ENCODE measurements around the gene CDPF1.

CDPF1 gene

DNA sequence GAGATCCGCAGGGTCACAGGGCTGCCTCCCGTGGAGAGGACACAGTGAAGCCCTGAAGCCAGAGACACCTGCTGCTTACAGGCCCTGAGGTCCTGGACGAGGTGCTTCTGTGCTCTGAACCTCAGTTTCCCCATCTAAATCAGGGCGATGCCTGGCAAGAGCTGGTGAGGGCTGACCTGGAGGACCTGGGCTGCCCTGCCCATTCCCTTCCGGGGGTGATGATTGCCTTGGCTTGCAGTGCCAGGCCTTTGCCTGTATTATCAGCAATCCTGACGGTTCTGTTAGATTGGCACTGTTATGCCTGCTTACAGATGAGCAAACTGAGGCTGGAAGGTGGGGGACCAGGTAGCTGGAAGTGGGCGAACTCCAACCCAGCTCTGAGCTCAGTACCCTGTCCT is 38.8 kb upstream of the CDPF1 start:
- no peak for ATAC-seq
- DNase-seq (ENCODE audit: low spot score in 2 of 2) = no peak
- Mint-ChIP-seq H3K9me3 (peaks cover 4% of the 10 kb centered on the region), H3K4me1 (peaks cover 41% of the 10 kb centered on the region), H3K4me3 (peak overlapping the region; percentile 83), H3K36me3 (peaks cover 81% of the 10 kb centered on the region), H3K27ac (peak overlapping the region; percentile 98)

DNA sequence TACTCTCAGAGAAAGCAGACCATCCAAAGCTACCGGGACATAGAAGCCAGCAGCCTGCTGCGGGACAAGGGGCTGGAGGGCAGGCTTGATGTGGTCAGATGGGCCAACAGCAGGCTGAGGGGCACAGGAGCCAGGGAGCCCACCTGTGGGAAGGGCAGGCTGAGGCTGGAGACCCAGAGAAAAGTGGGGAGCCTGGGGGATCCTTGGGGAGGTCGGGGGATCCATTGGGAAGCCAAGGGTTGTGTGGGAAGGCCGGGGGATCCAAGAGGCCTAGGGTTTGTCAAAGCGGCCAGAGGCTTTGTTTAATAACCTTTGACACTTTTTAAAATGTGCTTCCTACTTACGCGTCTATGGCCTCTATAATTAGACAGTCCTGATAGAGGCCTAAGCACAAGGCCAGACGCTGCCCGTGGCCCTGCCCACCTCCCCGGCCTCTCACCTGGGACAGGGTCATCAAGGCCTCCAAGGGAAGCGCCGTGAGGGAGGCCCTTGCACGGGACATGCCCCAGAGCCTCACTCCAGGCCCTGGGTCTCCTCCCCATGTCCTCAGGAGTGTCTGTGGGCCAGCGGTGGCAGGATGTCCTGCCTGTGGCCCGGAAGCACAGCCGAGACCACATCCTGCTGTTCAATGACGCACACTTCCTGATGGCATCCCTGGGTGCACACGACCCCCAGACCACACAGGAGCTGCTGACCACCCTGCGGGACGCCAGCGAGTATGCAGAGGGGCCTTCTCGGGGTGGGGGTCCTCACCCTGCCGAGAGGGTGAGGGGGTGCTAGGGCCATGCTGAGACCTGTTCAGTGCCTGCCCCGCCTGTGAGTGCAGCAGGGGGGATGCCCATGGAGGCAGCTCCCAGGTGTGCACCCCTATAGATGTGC is 38.0 kb upstream of the CDPF1 start:
- DNase-seq (ENCODE audit: low spot score in 2 of 2) (peak in 1 of 2 donors; percentile 77), ATAC-seq (peak; percentile 89)
- Mint-ChIP-seq H3K9me3 (peaks cover 4% of the 10 kb centered on the region), H3K27ac (peak overlapping the region; percentile 98), H3K4me3 (peak overlapping the region; percentile 83), H3K36me3 (peaks cover 83% of the 10 kb centered on the region), H3K4me1 (peaks cover 38% of the 10 kb centered on the region)

DNA sequence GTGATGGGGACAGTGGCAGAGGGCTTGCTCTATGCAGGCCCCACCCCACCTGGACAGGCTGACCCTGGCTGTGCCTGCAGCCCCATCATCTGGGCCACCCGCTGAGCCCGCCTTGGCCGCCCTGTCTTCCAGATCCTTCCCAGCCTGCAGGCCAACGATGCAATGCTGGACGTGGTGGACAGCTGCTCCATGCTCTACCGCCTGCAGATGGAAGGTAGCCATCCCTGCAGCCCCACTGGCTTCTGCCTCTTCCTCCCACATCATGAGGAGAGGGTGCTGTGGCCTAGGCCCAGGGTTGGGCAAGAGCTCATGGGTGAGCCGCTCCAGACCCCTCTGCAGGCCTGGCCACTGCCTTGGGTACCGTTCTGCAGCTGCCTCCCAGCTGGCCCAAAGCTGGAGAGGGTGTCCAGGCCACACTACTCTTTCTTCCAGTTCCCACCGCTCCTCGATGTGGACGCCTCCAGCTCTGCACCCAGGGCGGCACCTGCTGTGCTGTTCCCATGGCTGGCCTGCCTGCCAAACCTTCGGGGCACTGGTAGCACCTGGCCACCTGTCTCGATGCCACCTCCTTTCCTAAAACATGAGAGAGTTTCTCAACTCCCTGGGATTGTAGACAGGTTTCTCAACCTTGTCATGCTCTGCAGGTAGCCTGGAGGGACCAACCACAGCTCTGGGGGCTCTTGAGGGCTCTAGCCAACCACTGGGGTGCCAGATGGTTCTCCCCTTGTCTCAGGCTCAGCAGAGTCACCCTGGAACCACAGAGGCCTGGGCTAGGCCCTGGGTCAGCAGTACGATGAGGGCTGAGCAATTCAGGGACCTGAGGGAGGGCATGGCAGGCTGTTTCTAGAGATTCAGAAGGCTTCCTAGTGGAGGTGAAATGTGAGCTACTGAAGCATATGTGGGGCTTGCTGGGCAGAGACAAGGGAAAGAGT is 37.1 kb upstream of the CDPF1 start:
- Mint-ChIP-seq H3K9me3 (peaks cover 2% of the 10 kb centered on the region), H3K27ac (peak overlapping the region; percentile 98), H3K4me3 (peak overlapping the region; percentile 83)

DNA sequence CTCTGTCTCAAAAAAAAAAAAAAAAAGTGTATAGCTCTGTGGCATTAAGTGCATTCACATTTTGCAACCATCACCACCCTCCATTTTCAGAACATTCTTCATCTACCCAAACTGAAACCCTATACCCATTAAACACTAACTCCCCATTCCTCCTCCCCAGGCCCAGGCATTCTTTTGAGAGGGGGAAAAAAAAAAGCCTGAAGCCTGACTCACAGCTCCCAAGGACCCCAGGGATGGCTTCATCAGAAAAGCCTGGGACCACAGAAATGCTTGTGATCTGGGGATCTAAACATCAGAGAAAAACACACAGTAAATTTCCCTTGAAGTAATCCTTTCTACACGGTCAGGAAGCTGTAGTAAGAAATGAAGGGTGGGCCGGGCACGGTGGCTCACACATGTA is 35.9 kb upstream of the CDPF1 start:
- no peaks in the 10 kb centered on the region for H3K9me3 Mint-ChIP-seq
- no peak for DNase-seq (ENCODE audit: low spot score in 2 of 2)
- H3K27ac Mint-ChIP-seq = peak overlapping the region; percentile 52
- peaks cover 47% of the 10 kb centered on the region for H3K4me1 Mint-ChIP-seq
- no peak for ATAC-seq
- H3K4me3 Mint-ChIP-seq = peak overlapping the region; percentile 83
- peaks cover 84% of the 10 kb centered on the region for H3K36me3 Mint-ChIP-seq

More for the DNA sequence above, 37.1 kb upstream of the CDPF1 start:
- no peak for ATAC-seq
- no peak for DNase-seq (ENCODE audit: low spot score in 2 of 2)
- peaks cover 38% of the 10 kb centered on the region for H3K4me1 Mint-ChIP-seq
- peaks cover 81% of the 10 kb centered on the region for H3K36me3 Mint-ChIP-seq

DNA sequence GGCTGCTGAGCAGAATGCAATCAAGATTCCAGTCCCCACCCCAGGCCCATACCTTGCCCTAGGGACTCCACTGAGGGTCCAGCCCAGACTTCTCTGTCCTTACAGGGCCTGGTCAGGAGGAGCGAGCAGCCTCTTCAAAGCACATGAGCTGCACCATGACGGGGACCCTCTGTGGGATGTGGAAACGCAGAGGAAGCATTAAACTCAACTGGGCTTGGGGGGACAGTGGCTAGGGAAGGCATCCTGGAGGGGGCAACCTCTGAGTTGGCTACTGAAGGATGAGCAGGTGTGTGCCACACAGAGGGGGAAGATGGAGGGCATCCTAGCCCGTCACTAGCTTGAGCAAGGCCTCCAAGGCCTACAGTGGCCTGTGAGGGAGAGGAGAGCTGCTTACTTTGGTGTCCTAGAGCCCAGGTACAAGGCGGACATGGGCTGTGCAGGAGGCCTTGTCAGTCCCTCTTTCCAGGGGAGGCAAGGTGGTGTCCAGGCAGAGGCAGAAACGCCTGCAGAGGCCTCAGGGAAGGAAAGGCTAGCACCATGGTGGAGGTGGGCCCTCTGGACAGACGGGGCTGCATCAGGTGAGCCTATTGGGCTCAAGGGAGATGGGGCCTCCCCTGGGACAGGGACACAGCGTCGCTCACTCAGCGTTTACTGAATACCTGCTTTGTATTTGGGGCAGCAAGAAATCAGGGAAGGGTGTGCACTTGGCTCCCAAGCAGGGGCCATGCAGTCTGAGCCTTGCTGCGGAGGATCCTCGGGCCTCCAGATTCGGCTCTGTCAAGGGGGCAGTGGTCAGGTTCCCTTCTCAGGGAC is 32.0 kb upstream of the CDPF1 start:
- no peak for DNase-seq (ENCODE audit: low spot score in 2 of 2)
- no peaks in the 10 kb centered on the region for H3K9me3 Mint-ChIP-seq
- no peak for ATAC-seq
- peak overlapping the region; percentile 89 for H3K27ac Mint-ChIP-seq
- H3K4me3 Mint-ChIP-seq = peak overlapping the region; percentile 43
- peaks cover 82% of the 10 kb centered on the region for H3K36me3 Mint-ChIP-seq
- H3K4me1 Mint-ChIP-seq = peaks cover 43% of the 10 kb centered on the region

DNA sequence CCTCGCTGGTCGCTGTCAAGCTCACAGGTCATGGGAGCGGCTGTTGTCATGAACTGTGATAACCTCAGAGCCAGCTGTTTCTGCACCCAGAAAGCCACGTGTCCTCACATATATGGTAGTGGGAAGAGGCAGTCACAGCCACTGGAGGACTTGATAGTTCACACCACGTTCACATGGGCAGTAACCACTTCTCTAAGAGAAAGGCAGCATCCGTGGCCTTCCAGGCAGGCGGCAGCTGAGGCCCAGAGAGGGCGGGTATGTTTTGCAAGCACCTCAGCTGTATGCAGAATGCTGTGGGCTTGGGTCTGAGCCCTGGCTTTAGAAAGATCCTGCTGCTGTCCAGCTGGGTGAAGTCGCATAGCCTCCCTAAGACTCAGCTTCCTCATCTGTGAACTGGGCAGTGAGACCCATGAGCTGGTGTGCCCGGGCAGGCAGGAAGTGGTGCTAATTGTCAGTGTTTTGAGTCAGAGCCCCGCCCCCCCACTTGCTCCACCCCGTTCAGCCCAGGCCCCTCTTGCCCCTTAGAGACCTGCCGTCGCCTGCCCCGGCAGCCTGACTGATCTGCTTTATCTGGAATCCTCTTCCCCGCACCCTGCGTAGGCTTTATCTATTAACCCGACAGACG is 31.0 kb upstream of the CDPF1 start:
- Mint-ChIP-seq H3K4me1 (peaks cover 46% of the 10 kb centered on the region), H3K4me3 (peak overlapping the region; percentile 43), H3K9me3 (no peaks in the 10 kb centered on the region), H3K36me3 (peaks cover 84% of the 10 kb centered on the region), H3K27ac (peak overlapping the region; percentile 89)
- DNase-seq (ENCODE audit: low spot score in 2 of 2) (peak in 1 of 2 donors; percentile 64), ATAC-seq (peak; percentile 91)

DNA sequence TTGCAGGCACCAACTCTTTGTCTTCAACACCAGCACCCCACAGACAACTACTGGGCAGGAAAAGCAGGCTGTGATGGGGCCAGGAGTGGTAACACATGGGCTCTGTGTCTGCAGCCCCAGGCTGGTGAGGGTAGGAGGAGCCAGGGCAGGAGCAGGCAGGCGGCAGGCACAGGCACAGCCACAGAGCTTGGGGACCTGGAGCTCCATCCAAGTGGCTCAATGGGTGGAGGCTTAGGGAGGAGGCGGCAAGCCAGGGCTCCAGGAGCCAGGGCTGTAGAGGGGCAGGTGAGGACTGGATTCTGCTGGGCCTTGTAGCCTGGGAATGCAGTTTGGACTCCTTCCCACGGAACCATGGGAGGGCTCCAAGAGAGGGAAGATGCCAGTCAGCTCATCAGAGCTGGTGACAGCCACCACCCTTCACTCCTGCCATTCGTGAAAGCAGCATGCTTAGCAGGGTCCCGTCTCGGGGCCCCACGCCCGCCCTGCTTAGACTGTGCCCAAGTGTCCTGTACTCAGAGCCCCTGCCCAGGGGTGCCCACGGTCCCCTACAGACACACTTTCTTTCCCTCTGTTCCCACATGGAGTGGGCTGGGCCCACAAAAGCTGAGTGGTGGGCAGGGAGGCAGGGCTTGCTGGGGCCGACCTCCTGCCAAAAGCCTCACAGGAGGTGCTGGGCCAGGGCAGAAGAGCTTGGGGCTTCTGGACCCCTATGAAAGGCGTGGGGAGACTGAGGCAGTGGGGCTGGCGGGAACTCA is 30.1 kb upstream of the CDPF1 start:
- H3K4me1 Mint-ChIP-seq = peaks cover 55% of the 10 kb centered on the region
- no peak for ATAC-seq
- H3K36me3 Mint-ChIP-seq = peaks cover 84% of the 10 kb centered on the region
- DNase-seq (ENCODE audit: low spot score in 2 of 2) = no peak
- H3K27ac Mint-ChIP-seq = peak overlapping the region; percentile 89
- peak overlapping the region; percentile 43 for H3K4me3 Mint-ChIP-seq
- peaks cover 2% of the 10 kb centered on the region for H3K9me3 Mint-ChIP-seq

DNA sequence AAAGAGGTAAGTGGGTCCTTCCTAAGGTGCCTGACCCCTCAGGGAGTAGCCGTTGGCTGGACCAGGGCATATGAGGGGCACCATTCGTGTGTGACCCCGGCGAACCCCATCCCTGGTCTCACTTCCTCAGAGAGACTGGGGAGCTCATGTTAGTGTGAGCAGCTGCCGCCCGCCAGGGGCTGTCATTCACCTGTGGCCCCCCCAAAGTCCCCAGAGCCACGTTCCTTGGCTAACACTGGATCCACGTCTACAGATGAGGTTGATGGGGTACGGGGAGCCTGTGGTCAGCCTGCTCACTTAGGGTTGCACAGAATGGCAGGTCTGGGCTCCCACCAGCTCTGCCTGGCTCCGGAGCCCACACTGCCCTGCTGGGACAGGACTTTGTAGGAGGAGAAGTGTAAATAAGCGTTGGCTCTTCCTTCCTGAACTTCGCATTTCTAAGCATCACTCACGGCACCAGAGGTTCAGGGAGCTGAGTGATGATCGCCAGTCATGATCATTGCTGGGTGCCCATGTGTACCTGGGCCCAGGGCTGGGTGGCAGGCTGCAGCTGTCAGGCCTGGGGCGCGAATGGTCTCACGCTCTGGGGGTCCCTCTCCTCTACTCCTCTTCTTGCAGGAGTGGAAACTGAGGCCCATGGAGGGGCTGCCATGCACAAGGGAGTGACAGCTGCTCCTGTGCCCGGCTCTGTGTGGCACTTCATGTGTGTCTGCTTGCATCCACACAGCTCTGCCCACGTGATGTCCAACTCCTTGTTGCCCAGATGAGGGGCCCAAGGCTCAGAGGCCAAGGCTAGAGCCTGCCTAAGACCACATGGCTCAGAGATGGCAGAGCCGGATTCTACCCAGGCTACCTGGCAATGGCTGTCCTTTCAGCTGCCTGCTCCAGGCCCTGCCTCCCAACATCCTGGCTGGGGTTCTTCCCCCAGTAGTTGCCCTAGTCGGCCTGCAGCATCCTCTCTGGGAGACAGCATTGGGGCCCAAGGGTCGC is 28.9 kb upstream of the CDPF1 start:
- H3K27ac Mint-ChIP-seq = peak overlapping the region; percentile 89

DNA sequence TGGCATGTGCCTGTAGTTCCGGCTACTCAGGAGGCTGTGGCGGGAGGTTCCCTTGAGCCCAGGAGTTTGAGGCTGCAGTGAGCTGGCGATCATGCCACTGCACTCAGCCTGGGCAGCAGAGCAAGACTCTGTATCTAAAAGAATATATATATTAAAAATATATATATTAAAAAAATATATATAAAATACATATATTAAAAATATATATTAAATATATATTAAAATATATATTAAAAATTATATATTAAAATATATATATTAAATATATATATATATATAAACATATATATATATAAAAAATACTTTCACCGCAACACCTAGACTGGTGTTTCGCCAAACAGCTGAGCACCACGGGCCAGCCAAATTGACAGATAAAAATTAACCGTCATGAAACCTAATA is 26.5 kb upstream of the CDPF1 start:
- Mint-ChIP-seq H3K4me3 (no peak overlapping the region), H3K4me1 (peaks cover 47% of the 10 kb centered on the region), H3K36me3 (peaks cover 66% of the 10 kb centered on the region), H3K27ac (no peak overlapping the region), H3K9me3 (peaks cover 2% of the 10 kb centered on the region)
- DNase-seq (ENCODE audit: low spot score in 2 of 2) (no peak), ATAC-seq (no peak)

More for the DNA sequence above, 28.9 kb upstream of the CDPF1 start:
- Mint-ChIP-seq H3K9me3 (peaks cover 2% of the 10 kb centered on the region), H3K4me3 (no peak overlapping the region), H3K4me1 (peaks cover 55% of the 10 kb centered on the region), H3K36me3 (peaks cover 81% of the 10 kb centered on the region)
- no peak for DNase-seq (ENCODE audit: low spot score in 2 of 2)
- no peak for ATAC-seq

DNA sequence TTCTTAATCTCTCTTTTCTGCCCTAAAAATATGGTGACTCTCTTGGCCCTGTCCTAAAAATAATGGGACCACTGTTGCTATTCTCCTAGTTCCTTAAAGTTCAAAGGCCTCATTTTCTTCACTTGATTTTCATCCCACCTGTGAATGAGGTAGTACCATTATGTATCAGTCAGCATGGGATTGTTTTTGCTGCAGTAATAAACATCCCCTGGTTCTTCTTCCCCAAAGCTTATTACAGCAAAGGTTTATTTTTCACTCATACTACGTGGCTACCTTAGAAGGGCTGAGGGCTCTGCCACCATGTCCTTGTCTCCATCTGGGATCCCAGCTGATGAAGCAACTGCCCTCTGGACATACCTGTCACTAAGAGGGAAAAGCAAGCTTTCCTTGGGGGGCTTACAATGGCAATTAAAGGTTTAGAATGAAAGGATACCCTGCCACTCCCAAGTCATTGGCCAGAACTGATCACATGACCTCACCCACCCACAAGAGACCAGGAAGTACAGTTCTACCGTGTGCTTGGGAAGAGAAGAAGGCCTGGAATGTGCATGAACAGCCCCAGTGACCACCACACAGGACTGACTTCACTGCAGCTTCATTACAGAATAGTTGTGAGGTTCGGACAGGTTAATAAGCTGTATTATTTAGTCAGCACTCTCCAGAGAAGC is 25.5 kb upstream of the CDPF1 start:
- Mint-ChIP-seq H3K9me3 (peaks cover 2% of the 10 kb centered on the region), H3K4me1 (peaks cover 37% of the 10 kb centered on the region), H3K4me3 (no peak overlapping the region), H3K36me3 (peaks cover 66% of the 10 kb centered on the region), H3K27ac (peak overlapping the region; percentile 69)
- no peak for DNase-seq (ENCODE audit: low spot score in 2 of 2)
- ATAC-seq = no peak

DNA sequence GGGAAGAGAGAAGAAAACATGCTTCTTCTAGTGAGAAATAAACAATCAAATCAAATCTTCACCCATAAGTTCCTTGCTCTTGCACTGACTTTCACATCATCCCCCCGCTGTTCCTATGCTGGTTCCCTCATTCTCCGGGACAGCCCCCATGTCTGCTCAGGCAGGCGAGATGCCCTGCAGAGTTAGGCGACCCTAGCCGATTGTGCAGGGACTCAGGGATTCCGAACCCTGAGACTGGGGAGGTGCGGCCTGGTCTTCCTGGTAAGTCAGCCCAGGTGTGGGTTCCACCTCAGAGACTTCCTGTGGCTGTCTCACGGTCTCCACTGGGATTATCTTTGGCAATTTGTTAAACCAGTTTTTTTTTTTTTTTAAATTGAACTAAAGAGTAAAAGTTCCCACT is 24.3 kb upstream of the CDPF1 start:
- Mint-ChIP-seq H3K27ac (no peak overlapping the region), H3K4me1 (peaks cover 36% of the 10 kb centered on the region), H3K36me3 (peaks cover 58% of the 10 kb centered on the region), H3K9me3 (peaks cover 2% of the 10 kb centered on the region), H3K4me3 (no peak overlapping the region)
- DNase-seq (ENCODE audit: low spot score in 2 of 2) = no peak
- ATAC-seq = no peak

DNA sequence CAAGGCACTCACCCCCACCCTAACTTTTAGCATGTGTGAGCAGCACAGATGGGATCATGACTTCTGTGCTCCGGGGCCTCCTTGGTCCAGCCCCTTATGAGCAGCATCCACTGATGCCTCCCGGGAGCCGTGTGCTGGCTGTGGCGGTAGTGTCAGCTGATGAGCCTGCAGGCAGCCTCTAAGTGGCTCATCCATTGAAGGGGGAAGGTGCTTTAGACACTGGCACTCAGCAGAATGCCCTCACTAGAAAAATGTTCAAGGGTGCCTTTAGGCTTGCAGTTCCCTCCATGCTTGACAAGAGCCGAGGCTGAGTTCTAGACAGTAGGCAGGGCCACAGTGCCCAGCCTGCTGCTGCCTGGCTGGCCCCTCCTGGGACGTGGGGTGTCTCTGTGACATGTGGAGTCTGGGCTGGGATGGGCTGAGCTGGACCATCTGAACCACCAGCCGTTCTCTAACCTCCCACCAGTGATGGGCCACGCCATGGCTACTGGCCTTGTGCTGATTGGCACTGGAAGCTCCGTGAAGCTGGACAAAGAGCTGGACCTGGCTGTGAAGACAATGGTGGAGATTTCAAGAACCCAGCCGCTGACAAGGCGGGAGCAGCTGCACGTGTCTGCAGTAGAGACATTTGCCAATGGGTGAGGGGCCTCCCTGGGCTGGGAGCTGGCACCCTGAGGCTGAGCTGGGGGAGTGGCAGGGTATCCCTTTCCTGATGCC is 23.5 kb upstream of the CDPF1 start:
- no peak for DNase-seq (ENCODE audit: low spot score in 2 of 2)
- Mint-ChIP-seq H3K36me3 (peaks cover 50% of the 10 kb centered on the region), H3K27ac (no peak overlapping the region), H3K4me1 (peaks cover 42% of the 10 kb centered on the region), H3K4me3 (no peak overlapping the region), H3K9me3 (peaks cover 2% of the 10 kb centered on the region)
- ATAC-seq = no peak
